Small intestine (tissue), 7 donors: ENCODE measurements around the gene SPC24. TPM values are rescaled to one million over a fixed set of nuclear protein-coding genes. Genes with fewer than 3 reads are reported as not detected.
"Not testable (repeated sequence)": the region's sequence is repeated elsewhere in the genome, so short reads cannot be mapped to it uniquely, and the experiment has no call there.

Experiments
- DNase-seq, 2 donors: peaks; one replicate each; pipeline versions ENCODE4 v3.0.0 to v3.0.0-alpha.2; 2013
- FAIRE-seq: peaks from 2 replicates; lab custom pipeline; 2012; peaks lifted over from hg19 to GRCh38; lab: Jason Lieb, UNC
- H3K27ac ChIP-seq, 3 donors: one replicate each; pipeline ENCODE4 v1.5.1; 2013; ENCODE audit warnings: low read length in 2 of 3, mild to moderate bottlenecking in 2 of 3, control low read depth in 1 of 3, inconsistent platforms in 1 of 3, low read depth in 1 of 3, moderate library complexity in 1 of 3
- H3K27me3 ChIP-seq, 3 donors: one replicate each; pipeline ENCODE4 v1.6.1; 2013; ENCODE audit warnings: low read length in 3 of 3, inconsistent platforms in 1 of 3; ENCODE audit not compliant: control insufficient read depth in 3 of 3, insufficient read depth in 3 of 3
- H3K36me3 ChIP-seq, 3 donors: one replicate each; pipeline ENCODE4 v1.6.1; 2013; ENCODE audit warnings: low read length in 3 of 3, inconsistent platforms in 1 of 3, low read depth in 1 of 3, mild to moderate bottlenecking in 1 of 3, moderate library complexity in 1 of 3; ENCODE audit not compliant: control insufficient read depth in 3 of 3, insufficient read depth in 2 of 3
- H3K4me1 ChIP-seq, 3 donors: one replicate each; pipeline ENCODE4 v1.6.1; 2013; ENCODE audit warnings: low read length in 2 of 3, inconsistent platforms in 1 of 3, low read depth in 1 of 3, mild to moderate bottlenecking in 1 of 3, moderate library complexity in 1 of 3; ENCODE audit not compliant: control insufficient read depth in 3 of 3, insufficient read depth in 2 of 3
- H3K4me3 ChIP-seq, 3 donors: one replicate each; pipeline ENCODE4 v1.5.1; 2013; ENCODE audit warnings: low read length in 3 of 3, control low read depth in 1 of 3, inconsistent platforms in 1 of 3, low read depth in 1 of 3, mild to moderate bottlenecking in 1 of 3, moderate library complexity in 1 of 3
- H3K9me3 ChIP-seq, 2 donors: one replicate each; pipeline ENCODE4 v1.6.1; 2013; ENCODE audit warnings: low read depth in 1 of 2, low read length in 1 of 2; ENCODE audit not compliant: control insufficient read depth in 2 of 2, insufficient read depth in 1 of 2
- WGBS, 3 donors: extraction: QIAGEN DNeasy Blood & Tissue Kit; methylation state at CpG; one replicate each; pipeline ENCODE4 v1.1.7; 2013; 5-methylcytosine and 5-hydroxymethylcytosine counted together
- polyA plus RNA-seq, 4 donors: library from polyadenylated mRNA; stranded (reverse) in 3 of 4; unstranded in 1 of 4; fragments of 200-250 nt in 3 of 4; fragments of 120-200 nt in 1 of 4; gene quantifications; one replicate each; pipeline versions ENCODE4 v1.2.1 to v1.2.3, GENCODE V29; 2013
- donor health status: healthy with polysubstance abuse.
- donor health status: control.
- donor health status: control.
- donor health status: Bipolar disorder and iron deficiency.
- donor health status: healthy.

The SPC24 gene
- polyA plus RNA-seq, 4 donors: 0.27 to 10.9 (median 4.2) TPM

GRCh38 chr19:11148001-11148400, 7.6 kb downstream of the SPC24 start:
- Histone ChIP-seq H3K4me1 (peaks cover 0 to 9% (median 0%) of the 10 kb centered on the region in 3 donors), H3K27ac (no peak overlapping the region), H3K9me3 (peaks cover 0 to 5% of the 10 kb centered on the region in 2 donors), H3K4me3 (no peak overlapping the region), H3K27me3 (no peaks in the 10 kb centered on the region), H3K36me3 (peaks cover 0 to 36% (median 0%) of the 10 kb centered on the region in 3 donors)
- 93% methylated on average over 14 of the region's 14 CpGs for WGBS, 3 donors
- no peak for FAIRE-seq
- no peak for DNase-seq

- DNase-seq (no peak), FAIRE-seq (no peak)
- peaks cover 0 to 24% (median 0%) of the 10 kb centered on the region in 3 donors for H3K4me1 ChIP-seq
- WGBS, 3 donors: 95 to 100% (median 99%) methylated on average over 3 of the region's 3 CpGs
- peaks cover 0 to 39% (median 0%) of the 10 kb centered on the region in 3 donors for H3K36me3 ChIP-seq
- no peaks in the 10 kb centered on the region for H3K27me3 ChIP-seq
- H3K9me3 ChIP-seq: peaks cover 0 to 5% of the 10 kb centered on the region in 2 donors
- H3K4me3 ChIP-seq: no peak overlapping the region
- H3K27ac ChIP-seq: no peak overlapping the region
These were observed 10.1 kb downstream of the SPC24 start for GRCh38 chr19:11145536-11145924.

GRCh38 chr19:11142528-11143171, 12.9 kb downstream of the SPC24 start:
- Histone ChIP-seq H3K9me3 (peaks cover 0 to 5% of the 10 kb centered on the region in 2 donors), H3K27ac (peak overlapping the region; percentile 1 to 94 (median 91)), H3K4me3 (peak overlapping the region in 1 of 3 donors; percentile 25), H3K4me1 (peaks cover 0 to 46% (median 3%) of the 10 kb centered on the region in 3 donors), H3K36me3 (peaks cover 0 to 27% (median 0%) of the 10 kb centered on the region in 3 donors), H3K27me3 (peaks cover 0 to 10% (median 0%) of the 10 kb centered on the region in 3 donors)
- 22 to 30% (median 27%) methylated on average over 17 to 22 of the region's 22 CpGs for WGBS, 3 donors
- DNase-seq (peak; percentile 40 to 81), FAIRE-seq (no peak)

GRCh38 chr19:11141937-11142527, 13.6 kb downstream of the SPC24 start:
- Histone ChIP-seq H3K9me3 (peaks cover 0 to 5% of the 10 kb centered on the region in 2 donors), H3K4me1 (peaks cover 0 to 46% (median 3%) of the 10 kb centered on the region in 3 donors), H3K27ac (peak overlapping the region in 2 of 3 donors; percentile 41 to 91), H3K27me3 (peaks cover 0 to 10% (median 0%) of the 10 kb centered on the region in 3 donors), H3K36me3 (peaks cover 0 to 24% (median 0%) of the 10 kb centered on the region in 3 donors), H3K4me3 (no peak overlapping the region)
- DNase-seq: no peak
- WGBS, 3 donors: 67 to 75% (median 72%) methylated on average over 9 of the region's 9 CpGs
- FAIRE-seq: no peak

- peaks cover 0 to 10% (median 0%) of the 10 kb centered on the region in 3 donors for H3K27me3 ChIP-seq
- 83 to 91% (median 87%) methylated on average over 9 of the region's 9 CpGs for WGBS, 3 donors
- no peak overlapping the region for H3K4me3 ChIP-seq
- no peak for DNase-seq
- no peak for FAIRE-seq
- H3K36me3 ChIP-seq: peaks cover 0 to 20% (median 0%) of the 10 kb centered on the region in 3 donors
- H3K27ac ChIP-seq: no peak overlapping the region
- H3K9me3 ChIP-seq: peaks cover 0 to 5% of the 10 kb centered on the region in 2 donors
- peaks cover 0 to 46% (median 3%) of the 10 kb centered on the region in 3 donors for H3K4me1 ChIP-seq
These were observed 14.7 kb downstream of the SPC24 start for GRCh38 chr19:11140896-11141295.

GRCh38 chr19:11140023-11140538, 15.5 kb downstream of the SPC24 start:
- 64 to 81% (median 69%) methylated on average over 10 of the region's 10 CpGs for WGBS, 3 donors

GRCh38 chr19:11138601-11139300, 16.8 kb downstream of the SPC24 start:
- peak overlapping the region; percentile 22 to 82 (median 68) for H3K27ac ChIP-seq
- no peaks in the 10 kb centered on the region for H3K9me3 ChIP-seq
- peaks cover 0 to 44% (median 3%) of the 10 kb centered on the region in 3 donors for H3K4me1 ChIP-seq
- H3K36me3 ChIP-seq: peaks cover 0 to 13% (median 0%) of the 10 kb centered on the region in 3 donors
- WGBS, 3 donors: 11 to 36% (median 17%) methylated on average over 13 of the region's 13 CpGs
- H3K27me3 ChIP-seq: peaks cover 0 to 10% (median 0%) of the 10 kb centered on the region in 3 donors
- no peak overlapping the region for H3K4me3 ChIP-seq
- peak in 1 of 2 donors; percentile 62 for DNase-seq
- FAIRE-seq: no peak

More at GRCh38 chr19:11140023-11140538, 15.5 kb downstream of the SPC24 start:
- H3K4me1 ChIP-seq: peaks cover 0 to 46% (median 3%) of the 10 kb centered on the region in 3 donors
- peaks cover 0 to 13% (median 0%) of the 10 kb centered on the region in 3 donors for H3K36me3 ChIP-seq
- H3K27ac ChIP-seq: peak overlapping the region in 1 of 3 donors; percentile 82
- FAIRE-seq, H3K9me3 ChIP-seq, H3K27me3 ChIP-seq, DNase-seq, H3K4me3 ChIP-seq: not testable (repeated sequence)
